ENCODE results near the gene TMED10. TPM values are rescaled to one million over a fixed set of nuclear protein-coding genes. Genes with fewer than 3 reads are reported as not detected.

The TMED10 gene
- total RNA-seq, 1 donor from 2014 or later, result 303 TPM

- DNase-seq (no peak), ATAC-seq (peak; percentile 18)
- Histone ChIP-seq H3K36me3 (peaks cover 13% of the 10 kb centered on the region), H3K27ac (peak overlapping the region; percentile 12), H3K9me3 (no peaks in the 10 kb centered on the region), H3K4me3 (no peak overlapping the region), H3K27me3 (no peaks in the 10 kb centered on the region), H3K4me1 (peaks cover 31% of the 10 kb centered on the region)
- TF ChIP-seq, protein P1, sequence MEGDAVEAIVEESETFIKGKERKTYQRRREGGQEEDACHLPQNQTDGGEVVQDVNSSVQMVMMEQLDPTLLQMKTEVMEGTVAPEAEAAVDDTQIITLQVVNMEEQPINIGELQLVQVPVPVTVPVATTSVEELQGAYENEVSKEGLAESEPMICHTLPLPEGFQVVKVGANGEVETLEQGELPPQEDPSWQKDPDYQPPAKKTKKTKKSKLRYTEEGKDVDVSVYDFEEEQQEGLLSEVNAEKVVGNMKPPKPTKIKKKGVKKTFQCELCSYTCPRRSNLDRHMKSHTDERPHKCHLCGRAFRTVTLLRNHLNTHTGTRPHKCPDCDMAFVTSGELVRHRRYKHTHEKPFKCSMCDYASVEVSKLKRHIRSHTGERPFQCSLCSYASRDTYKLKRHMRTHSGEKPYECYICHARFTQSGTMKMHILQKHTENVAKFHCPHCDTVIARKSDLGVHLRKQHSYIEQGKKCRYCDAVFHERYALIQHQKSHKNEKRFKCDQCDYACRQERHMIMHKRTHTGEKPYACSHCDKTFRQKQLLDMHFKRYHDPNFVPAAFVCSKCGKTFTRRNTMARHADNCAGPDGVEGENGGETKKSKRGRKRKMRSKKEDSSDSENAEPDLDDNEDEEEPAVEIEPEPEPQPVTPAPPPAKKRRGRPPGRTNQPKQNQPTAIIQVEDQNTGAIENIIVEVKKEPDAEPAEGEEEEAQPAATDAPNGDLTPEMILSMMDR (IDR thresholded peaks at IDR 0.05), result no peak
- intact Hi-C loops (cut with DNase I), result no loop called here
Observed at GRCh38 chr14:75123991-75124390, 52.4 kb downstream of the TMED10 start.

DNA sequence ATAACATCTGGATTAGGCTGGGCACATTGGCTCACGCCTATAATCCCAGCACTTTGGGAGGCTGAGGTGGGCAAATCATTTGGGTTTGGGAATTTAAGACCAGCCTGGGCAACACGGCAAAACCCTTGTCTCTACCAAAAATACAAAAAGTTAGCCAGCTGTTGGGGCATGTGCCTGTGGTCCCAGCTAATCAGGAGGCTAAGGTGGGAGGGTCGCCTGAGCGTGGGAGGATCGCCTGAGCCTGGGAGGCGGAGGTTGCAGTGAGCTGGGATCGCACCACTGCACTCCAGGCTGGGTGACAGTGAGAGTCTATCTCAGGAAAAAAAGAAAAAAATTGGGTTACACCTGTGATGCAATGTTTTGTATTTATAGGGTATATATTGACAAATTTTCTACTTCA lies 54.9 kb downstream of the TMED10 start:
- ATAC-seq (no peak), DNase-seq (no peak)
- no peak overlapping the region for H3K4me3 ChIP-seq
- no peaks in the 10 kb centered on the region for H3K9me3 ChIP-seq
- no peaks in the 10 kb centered on the region for H3K27me3 ChIP-seq
- intact Hi-C loops (cut with DNase I), result no loop called here
- peaks cover 38% of the 10 kb centered on the region for H3K36me3 ChIP-seq
- H3K4me1 ChIP-seq, result peaks cover 17% of the 10 kb centered on the region
- TF ChIP-seq, protein P1 (IDR thresholded peaks at IDR 0.05), result no peak
- no peak overlapping the region for H3K27ac ChIP-seq

GRCh38 chr14:75120541-75121291 lies 55.7 kb downstream of the TMED10 start:
- intact Hi-C loops (cut with DNase I), result no loop called here
- Histone ChIP-seq H3K4me1 (peaks cover 11% of the 10 kb centered on the region), H3K27ac (no peak overlapping the region), H3K36me3 (peaks cover 46% of the 10 kb centered on the region), H3K9me3 (no peaks in the 10 kb centered on the region), H3K27me3 (no peaks in the 10 kb centered on the region), H3K4me3 (no peak overlapping the region)
- peak; percentile 62 for ATAC-seq
- TF ChIP-seq, protein P1 (IDR thresholded peaks at IDR 0.05), result no peak
- no peak for DNase-seq

GRCh38 chr14:75119056-75119455 lies 57.4 kb downstream of the TMED10 start:
- H3K27ac ChIP-seq, result no peak overlapping the region
- intact Hi-C loops (cut with DNase I), result no loop called here
- no peaks in the 10 kb centered on the region for H3K27me3 ChIP-seq
- H3K4me3 ChIP-seq, result no peak overlapping the region
- H3K9me3 ChIP-seq, result no peaks in the 10 kb centered on the region
- peaks cover 63% of the 10 kb centered on the region for H3K36me3 ChIP-seq
- no peak for ATAC-seq
- H3K4me1 ChIP-seq, result peaks cover 1% of the 10 kb centered on the region
- no peak for DNase-seq
- TF ChIP-seq, protein P1 (IDR thresholded peaks at IDR 0.05), result no peak

GRCh38 chr14:75113932-75114539 lies 62.4 kb downstream of the TMED10 start:
- Histone ChIP-seq H3K9me3 (no peaks in the 10 kb centered on the region), H3K36me3 (peaks cover 100% of the 10 kb centered on the region), H3K27ac (no peak overlapping the region), H3K4me1 (no peaks in the 10 kb centered on the region), H3K4me3 (no peak overlapping the region), H3K27me3 (no peaks in the 10 kb centered on the region)
- intact Hi-C loops (cut with DNase I), result no loop called here
- TF ChIP-seq, protein P1 (IDR thresholded peaks at IDR 0.05), result no peak
- ATAC-seq (no peak), DNase-seq (no peak)

Data from upper lobe of right lung (tissue), 1 donor.